Measurements from ENCODE around the gene PRKG1.

Gene PRKG1

GRCh38 chr10:51321300-51321699, 247.0 kb downstream of the PRKG1 start:
- TF ChIP-seq REST (IDR thresholded peaks at IDR 0.05; ENCODE audit: insufficient read depth in 1 of 2, low read depth in 2 of 2, low read length in 2 of 2) (no peak), FOXP2 (optimal IDR thresholded peaks at IDR 0.05; ENCODE audit: borderline replicate concordance, extremely low read depth, extremely low read length, insufficient read depth) (no peak), POLR2AphosphoS5 (IDR thresholded peaks at IDR 0.05; ENCODE audit: low read depth, low read length) (no peak), TAF1 (IDR thresholded peaks at IDR 0.05; ENCODE audit: borderline replicate concordance, insufficient read depth, low read length) (no peak), SIN3A (IDR thresholded peaks at IDR 0.05; ENCODE audit: borderline replicate concordance, insufficient read depth, low read length) (no peak)

GRCh38 chr10:51321980-51322379, 247.7 kb downstream of the PRKG1 start:
- no peak for TF ChIP-seq SIN3A (IDR thresholded peaks at IDR 0.05; ENCODE audit: borderline replicate concordance, insufficient read depth, low read length)
- TF ChIP-seq FOXP2 (optimal IDR thresholded peaks at IDR 0.05; ENCODE audit: borderline replicate concordance, extremely low read depth, extremely low read length, insufficient read depth), result no peak
- TF ChIP-seq TAF1 (IDR thresholded peaks at IDR 0.05; ENCODE audit: borderline replicate concordance, insufficient read depth, low read length), result no peak
- TF ChIP-seq REST (IDR thresholded peaks at IDR 0.05; ENCODE audit: insufficient read depth in 1 of 2, low read depth in 2 of 2, low read length in 2 of 2), result no peak
- no peak for TF ChIP-seq POLR2AphosphoS5 (IDR thresholded peaks at IDR 0.05; ENCODE audit: low read depth, low read length)

- no peak for TF ChIP-seq POLR2AphosphoS5 (IDR thresholded peaks at IDR 0.05; ENCODE audit: low read depth, low read length)
- no peak for TF ChIP-seq SIN3A (IDR thresholded peaks at IDR 0.05; ENCODE audit: borderline replicate concordance, insufficient read depth, low read length)
- no peak for TF ChIP-seq REST (IDR thresholded peaks at IDR 0.05; ENCODE audit: insufficient read depth in 1 of 2, low read depth in 2 of 2, low read length in 2 of 2)
- no peak for TF ChIP-seq FOXP2 (optimal IDR thresholded peaks at IDR 0.05; ENCODE audit: borderline replicate concordance, extremely low read depth, extremely low read length, insufficient read depth)
- no peak for TF ChIP-seq TAF1 (IDR thresholded peaks at IDR 0.05; ENCODE audit: borderline replicate concordance, insufficient read depth, low read length)
These were observed 251.4 kb downstream of the PRKG1 start for GRCh38 chr10:51325649-51326048.

- TF ChIP-seq REST (IDR thresholded peaks at IDR 0.05; ENCODE audit: insufficient read depth in 1 of 2, low read depth in 2 of 2, low read length in 2 of 2), result no peak
- TF ChIP-seq FOXP2 (optimal IDR thresholded peaks at IDR 0.05; ENCODE audit: borderline replicate concordance, extremely low read depth, extremely low read length, insufficient read depth), result no peak
- TF ChIP-seq POLR2AphosphoS5 (IDR thresholded peaks at IDR 0.05; ENCODE audit: low read depth, low read length), result no peak
- no peak for TF ChIP-seq TAF1 (IDR thresholded peaks at IDR 0.05; ENCODE audit: borderline replicate concordance, insufficient read depth, low read length)
- no peak for TF ChIP-seq SIN3A (IDR thresholded peaks at IDR 0.05; ENCODE audit: borderline replicate concordance, insufficient read depth, low read length)
These were observed 251.9 kb downstream of the PRKG1 start for GRCh38 chr10:51326174-51326573.

GRCh38 chr10:51327432-51327831, 253.1 kb downstream of the PRKG1 start:
- TF ChIP-seq REST (IDR thresholded peaks at IDR 0.05; ENCODE audit: insufficient read depth in 1 of 2, low read depth in 2 of 2, low read length in 2 of 2) (no peak), POLR2AphosphoS5 (IDR thresholded peaks at IDR 0.05; ENCODE audit: low read depth, low read length) (no peak), TAF1 (IDR thresholded peaks at IDR 0.05; ENCODE audit: borderline replicate concordance, insufficient read depth, low read length) (no peak), SIN3A (IDR thresholded peaks at IDR 0.05; ENCODE audit: borderline replicate concordance, insufficient read depth, low read length) (no peak), FOXP2 (optimal IDR thresholded peaks at IDR 0.05; ENCODE audit: borderline replicate concordance, extremely low read depth, extremely low read length, insufficient read depth) (no peak)
